ENCODE data around the gene RAD51AP2.

The RAD51AP2 gene

DNA sequence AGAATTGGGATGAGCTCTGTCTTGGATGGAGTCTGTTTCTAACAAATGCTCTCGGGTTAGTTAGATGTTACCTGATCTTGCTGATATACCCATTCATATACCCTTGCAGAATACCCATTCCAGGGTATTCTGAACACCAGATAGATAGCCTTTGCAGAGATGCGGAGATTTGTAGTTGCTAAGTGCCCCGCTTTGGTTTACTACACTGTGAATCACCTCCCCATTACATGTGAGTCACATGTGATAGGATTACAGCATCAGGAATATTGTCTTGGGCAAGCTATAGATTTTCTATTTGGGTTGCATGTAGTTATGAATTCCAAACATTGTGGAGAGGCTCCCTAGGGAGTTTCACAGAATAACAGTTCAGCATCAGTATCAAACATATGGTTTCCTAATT is 26.0 kb upstream of the RAD51AP2 start:
- Histone ChIP-seq H2BK15ac (replicated peaks; ENCODE audit: low read depth) (no peak overlapping the region), H3K79me2 (ENCODE audit: control insufficient read depth, insufficient read depth, low read length) (peaks cover 23% of the 10 kb centered on the region), H3K4me3 (ENCODE audit: low read length) (no peak overlapping the region), H4K5ac (ENCODE audit: low read length) (no peak overlapping the region), H2AK5ac (ENCODE audit: low read length) (no peak overlapping the region), H3K27me3 (ENCODE audit: insufficient read depth, low read length, poor library complexity) (no peaks in the 10 kb centered on the region), H2BK5ac (ENCODE audit: low read length) (no peak overlapping the region), H4K8ac (ENCODE audit: low read depth, low read length) (no peak overlapping the region), H3K9ac (ENCODE audit: low read length) (no peak overlapping the region), H3K56ac (ENCODE audit: low read length) (no peak overlapping the region), H2BK120ac (ENCODE audit: low read depth, low read length) (no peak overlapping the region), H3K27ac (ENCODE audit: low read depth, low read length) (peak overlapping the region; percentile 20), H3K18ac (ENCODE audit: low read length) (no peak overlapping the region), H3K23ac (ENCODE audit: low read length) (no peak overlapping the region), H3K4ac (ENCODE audit: low read depth, low read length) (no peak overlapping the region), H3K79me1 (ENCODE audit: low read length) (no peaks in the 10 kb centered on the region), H3K4me1 (ENCODE audit: control insufficient read depth, low read depth, low read length) (peaks cover 16% of the 10 kb centered on the region), H3K36me3 (ENCODE audit: control insufficient read depth, insufficient read depth, low read length) (no peaks in the 10 kb centered on the region), H3K4me2 (ENCODE audit: low read length) (no peak overlapping the region)
- WGBS (ENCODE audit: extremely low coverage, insufficient coverage, low lambda C conversion rate), result no CpG with 5 or more reads among the region's 3 CpGs
- DNase-seq, result peak; percentile 55

DNA sequence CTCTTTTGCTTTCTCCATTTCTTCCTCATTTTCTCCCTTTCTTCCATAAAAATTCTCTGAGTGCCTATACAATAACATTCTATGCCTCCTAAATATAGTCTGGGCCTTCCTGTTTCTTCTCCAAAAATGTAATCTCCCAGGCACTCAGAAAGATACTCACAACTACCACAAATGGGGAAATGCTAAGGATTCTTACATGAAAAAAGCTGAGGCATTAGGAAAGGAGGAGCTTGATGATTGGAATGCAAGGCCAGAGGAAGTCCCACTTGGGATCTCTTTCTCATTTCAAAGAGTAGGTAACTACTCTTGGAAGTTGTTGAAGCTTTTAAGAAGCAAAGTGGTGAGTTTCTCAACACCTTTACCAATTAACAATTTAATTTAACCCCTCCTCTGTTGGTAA is 25.6 kb upstream of the RAD51AP2 start:
- no peaks in the 10 kb centered on the region for H3K79me1 ChIP-seq (ENCODE audit: low read length)
- H2BK5ac ChIP-seq (ENCODE audit: low read length), result no peak overlapping the region
- no peak overlapping the region for H3K4me3 ChIP-seq (ENCODE audit: low read length)
- H2BK120ac ChIP-seq (ENCODE audit: low read depth, low read length), result no peak overlapping the region
- H4K5ac ChIP-seq (ENCODE audit: low read length), result no peak overlapping the region
- H3K4me2 ChIP-seq (ENCODE audit: low read length), result no peak overlapping the region
- no peak overlapping the region for H3K9ac ChIP-seq (ENCODE audit: low read length)
- peak overlapping the region; percentile 67 for H2BK15ac ChIP-seq (replicated peaks; ENCODE audit: low read depth)
- H3K27me3 ChIP-seq (ENCODE audit: insufficient read depth, low read length, poor library complexity), result no peaks in the 10 kb centered on the region
- no peak overlapping the region for H3K4ac ChIP-seq (ENCODE audit: low read depth, low read length)
- peak overlapping the region; percentile 78 for H3K18ac ChIP-seq (ENCODE audit: low read length)
- no peak overlapping the region for H3K56ac ChIP-seq (ENCODE audit: low read length)
- no peak overlapping the region for H3K23ac ChIP-seq (ENCODE audit: low read length)
- H3K27ac ChIP-seq (ENCODE audit: low read depth, low read length), result peak overlapping the region; percentile 39
- H4K8ac ChIP-seq (ENCODE audit: low read depth, low read length), result no peak overlapping the region
- peaks cover 20% of the 10 kb centered on the region for H3K79me2 ChIP-seq (ENCODE audit: control insufficient read depth, insufficient read depth, low read length)
- H3K4me1 ChIP-seq (ENCODE audit: control insufficient read depth, low read depth, low read length), result peaks cover 16% of the 10 kb centered on the region
- H2AK5ac ChIP-seq (ENCODE audit: low read length), result no peak overlapping the region
- H3K36me3 ChIP-seq (ENCODE audit: control insufficient read depth, insufficient read depth, low read length), result no peaks in the 10 kb centered on the region
- peak; percentile 86 for DNase-seq

DNA sequence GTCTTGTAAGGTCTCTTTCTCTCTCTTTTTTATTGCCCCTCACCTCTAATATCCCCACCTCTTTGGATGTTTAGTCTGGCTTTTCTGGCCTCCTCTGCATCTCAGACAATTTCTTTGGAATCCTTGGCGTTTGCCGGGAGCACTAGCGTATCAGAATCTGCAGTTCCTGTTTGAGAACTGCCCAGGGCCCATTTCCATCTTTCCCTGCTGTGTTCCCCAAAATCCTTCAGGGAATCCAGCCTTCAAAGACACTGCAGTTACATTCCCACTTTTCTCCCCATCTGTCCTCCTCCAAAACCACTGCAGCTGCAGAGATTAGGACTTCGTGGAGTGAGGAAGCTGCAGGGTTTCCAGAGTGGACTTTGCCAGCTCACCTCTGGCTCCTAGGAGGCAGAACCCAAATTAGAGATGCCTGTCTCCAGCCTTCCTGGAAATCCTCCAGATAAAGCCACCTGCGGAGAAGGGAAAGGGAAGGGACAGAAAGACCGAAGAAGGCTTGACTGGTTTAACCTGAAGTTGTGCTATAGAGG is 25.0 kb upstream of the RAD51AP2 start:
- Histone ChIP-seq H3K4me3 (ENCODE audit: low read length) (no peak overlapping the region), H3K27ac (ENCODE audit: low read depth, low read length) (peak overlapping the region; percentile 39)

DNA sequence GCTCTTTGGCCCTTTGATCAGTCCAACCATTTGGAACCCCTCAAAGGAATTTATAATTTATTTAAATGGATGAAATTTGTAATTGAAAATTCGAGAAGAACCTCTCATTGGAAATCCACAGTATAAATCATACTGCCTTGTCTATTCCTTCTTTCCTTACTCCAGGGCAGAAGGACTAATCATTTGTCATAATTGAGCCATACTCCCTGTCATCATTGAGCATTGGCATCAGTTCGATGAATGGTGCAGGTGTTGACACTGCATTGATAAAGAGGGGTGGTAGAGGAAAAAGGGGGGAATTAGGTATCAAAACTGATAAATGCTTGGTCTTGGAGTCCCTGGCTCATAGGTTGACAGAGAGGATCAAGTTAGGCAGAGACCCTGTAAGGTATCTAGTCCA is 24.2 kb upstream of the RAD51AP2 start:
- no peak overlapping the region for H2BK120ac ChIP-seq (ENCODE audit: low read depth, low read length)
- H3K4me1 ChIP-seq (ENCODE audit: control insufficient read depth, low read depth, low read length), result peaks cover 13% of the 10 kb centered on the region
- H3K36me3 ChIP-seq (ENCODE audit: control insufficient read depth, insufficient read depth, low read length), result no peaks in the 10 kb centered on the region
- peaks cover 15% of the 10 kb centered on the region for H3K79me2 ChIP-seq (ENCODE audit: control insufficient read depth, insufficient read depth, low read length)
- no peak overlapping the region for H3K4me2 ChIP-seq (ENCODE audit: low read length)
- H4K5ac ChIP-seq (ENCODE audit: low read length), result no peak overlapping the region
- no CpG with 5 or more reads among the region's 2 CpGs for WGBS (ENCODE audit: extremely low coverage, insufficient coverage, low lambda C conversion rate)
- H3K27ac ChIP-seq (ENCODE audit: low read depth, low read length), result no peak overlapping the region
- H3K27me3 ChIP-seq (ENCODE audit: insufficient read depth, low read length, poor library complexity), result no peaks in the 10 kb centered on the region
- no peak overlapping the region for H3K4ac ChIP-seq (ENCODE audit: low read depth, low read length)
- peak overlapping the region; percentile 3 for H3K18ac ChIP-seq (ENCODE audit: low read length)
- peak overlapping the region; percentile 43 for H2AK5ac ChIP-seq (ENCODE audit: low read length)
- no peak overlapping the region for H3K9ac ChIP-seq (ENCODE audit: low read length)
- no peak overlapping the region for H4K8ac ChIP-seq (ENCODE audit: low read depth, low read length)
- H3K79me1 ChIP-seq (ENCODE audit: low read length), result no peaks in the 10 kb centered on the region
- H3K4me3 ChIP-seq (ENCODE audit: low read length), result no peak overlapping the region
- peak overlapping the region; percentile 1 for H3K56ac ChIP-seq (ENCODE audit: low read length)
- no peak overlapping the region for H2BK5ac ChIP-seq (ENCODE audit: low read length)
- no peak overlapping the region for H3K23ac ChIP-seq (ENCODE audit: low read length)
- no peak overlapping the region for H2BK15ac ChIP-seq (replicated peaks; ENCODE audit: low read depth)
- no peak for DNase-seq

More for the DNA sequence above, 25.0 kb upstream of the RAD51AP2 start:
- Histone ChIP-seq H3K79me2 (ENCODE audit: control insufficient read depth, insufficient read depth, low read length) (peaks cover 15% of the 10 kb centered on the region), H3K4me2 (ENCODE audit: low read length) (peak overlapping the region; percentile 2), H3K56ac (ENCODE audit: low read length) (peak overlapping the region; percentile 34), H3K27me3 (ENCODE audit: insufficient read depth, low read length, poor library complexity) (no peaks in the 10 kb centered on the region), H4K8ac (ENCODE audit: low read depth, low read length) (no peak overlapping the region), H3K23ac (ENCODE audit: low read length) (no peak overlapping the region), H3K79me1 (ENCODE audit: low read length) (no peaks in the 10 kb centered on the region), H3K36me3 (ENCODE audit: control insufficient read depth, insufficient read depth, low read length) (no peaks in the 10 kb centered on the region), H3K4me1 (ENCODE audit: control insufficient read depth, low read depth, low read length) (peaks cover 13% of the 10 kb centered on the region), H3K4ac (ENCODE audit: low read depth, low read length) (no peak overlapping the region), H3K9ac (ENCODE audit: low read length) (peak overlapping the region; percentile 2), H4K5ac (ENCODE audit: low read length) (no peak overlapping the region), H2BK5ac (ENCODE audit: low read length) (no peak overlapping the region), H2AK5ac (ENCODE audit: low read length) (no peak overlapping the region), H3K18ac (ENCODE audit: low read length) (peak overlapping the region; percentile 8), H2BK120ac (ENCODE audit: low read depth, low read length) (no peak overlapping the region), H2BK15ac (replicated peaks; ENCODE audit: low read depth) (peak overlapping the region; percentile 67)
- peak; percentile 78 for DNase-seq
- no CpG with 5 or more reads among the region's 6 CpGs for WGBS (ENCODE audit: extremely low coverage, insufficient coverage, low lambda C conversion rate)

DNA sequence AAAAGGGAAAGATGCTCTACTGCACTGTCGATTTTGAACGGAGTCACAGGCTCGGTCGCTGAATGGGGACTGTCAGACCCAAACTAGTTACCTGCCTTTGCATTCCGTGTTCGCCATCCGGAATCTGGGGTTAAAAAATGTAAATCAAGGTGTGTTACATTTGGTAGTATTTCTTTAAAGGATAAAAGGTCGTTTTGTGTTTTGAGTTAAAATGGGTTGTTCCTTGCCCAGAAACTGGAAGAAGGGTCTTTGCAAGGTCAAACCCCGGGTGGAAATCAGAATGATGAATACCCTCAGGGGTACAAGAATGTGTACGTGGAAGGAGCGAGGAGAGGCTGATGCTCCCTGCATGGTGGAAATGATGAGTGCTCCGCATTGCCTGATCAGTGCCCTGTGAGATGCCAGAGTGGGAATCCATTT is 23.3 kb upstream of the RAD51AP2 start:
- peak overlapping the region; percentile 78 for H3K56ac ChIP-seq (ENCODE audit: low read length)
- WGBS (ENCODE audit: extremely low coverage, insufficient coverage, low lambda C conversion rate), result no CpG with 5 or more reads among the region's 12 CpGs
- no peaks in the 10 kb centered on the region for H3K79me1 ChIP-seq (ENCODE audit: low read length)
- peak overlapping the region; percentile 61 for H3K4me3 ChIP-seq (ENCODE audit: low read length)
- no peaks in the 10 kb centered on the region for H3K27me3 ChIP-seq (ENCODE audit: insufficient read depth, low read length, poor library complexity)
- no peak for DNase-seq
- no peak overlapping the region for H3K27ac ChIP-seq (ENCODE audit: low read depth, low read length)
- H2BK5ac ChIP-seq (ENCODE audit: low read length), result no peak overlapping the region
- H3K23ac ChIP-seq (ENCODE audit: low read length), result no peak overlapping the region
- H4K8ac ChIP-seq (ENCODE audit: low read depth, low read length), result no peak overlapping the region
- no peak overlapping the region for H2BK15ac ChIP-seq (replicated peaks; ENCODE audit: low read depth)
- peak overlapping the region; percentile 94 for H3K4me2 ChIP-seq (ENCODE audit: low read length)
- H3K18ac ChIP-seq (ENCODE audit: low read length), result no peak overlapping the region
- H3K4me1 ChIP-seq (ENCODE audit: control insufficient read depth, low read depth, low read length), result peaks cover 13% of the 10 kb centered on the region
- H2BK120ac ChIP-seq (ENCODE audit: low read depth, low read length), result no peak overlapping the region
- H3K9ac ChIP-seq (ENCODE audit: low read length), result peak overlapping the region; percentile 66
- H3K4ac ChIP-seq (ENCODE audit: low read depth, low read length), result no peak overlapping the region
- H2AK5ac ChIP-seq (ENCODE audit: low read length), result no peak overlapping the region
- peaks cover 12% of the 10 kb centered on the region for H3K79me2 ChIP-seq (ENCODE audit: control insufficient read depth, insufficient read depth, low read length)
- H3K36me3 ChIP-seq (ENCODE audit: control insufficient read depth, insufficient read depth, low read length), result no peaks in the 10 kb centered on the region
- H4K5ac ChIP-seq (ENCODE audit: low read length), result no peak overlapping the region

Measured in mesendoderm (in vitro differentiated cells).